HepG2 (cell line): Measurements from ENCODE around the gene TCEAL8. TPM values are rescaled to one million over a fixed set of nuclear protein-coding genes. Genes with fewer than 3 reads are reported as not detected.
A peak's percentile ranks its signal among the peaks of the same experiment; 100 is the strongest.

ENCODE experiments used
- ATAC-seq: fragments of 200-7000 bp; cut with Tn5 transposase; 3 replicates; pipeline ENCODE4 v1.9.1; 2020; ENCODE audit warnings: mild to moderate bottlenecking, moderate library complexity
- BruUV-seq: library from RNA; stranded (reverse); fragments of 400-500 nt; replicated peaks from 2 replicates; lab custom pipeline; 2021; lab: Mats Ljungman, UMichigan
- CTCF ChIA-PET: fragments of 300-600 bp; formaldehyde crosslinking; extraction: SDS; loops from one replicate; lab custom pipeline; 2021; ENCODE audit warnings: low total read pairs, inconsistent platforms, low intra/inter-chr PET ratio; lab: Yijun Ruan, JAX
- POLR2A ChIA-PET: fragments of 350-600 bp; sonication (Branson Sonifier 250); formaldehyde crosslinking; loops from one replicate; lab custom pipeline; 2020; ENCODE audit warnings: antibody characterized with exemption, inconsistent platforms; lab: Yijun Ruan, JAX
- DNase-seq: peaks from one replicate; pipeline ENCODE4 v3.0.0-alpha.2; 2015; ENCODE audit warnings: low spot score
- FAIRE-seq: peaks from 3 replicates; lab custom pipeline; 2011; peaks lifted over from hg19 to GRCh38; lab: Jason Lieb, UNC
- H2AFZ ChIP-seq: one replicate; pipeline ENCODE4 v1.6.1; 2011; ENCODE audit warnings: low read length, inconsistent platforms
- H3K27ac ChIP-seq: fragments of 300-600 bp; 3 replicates; pipeline ENCODE4 v1.8.0; 2011; ENCODE audit warnings: mixed run types, mild to moderate bottlenecking, mixed read lengths, low read length, inconsistent platforms; ENCODE audit not compliant: insufficient read depth; ENCODE audit errors: extremely low read length
- H3K27me3 ChIP-seq, 2 experiments: fragments of 200-600 bp in 1 of 2; 2 replicates in 1 of 2; 3 replicates in 1 of 2; pipeline versions ENCODE4 v1.6.0 to v1.8.0; 2011; ENCODE audit warnings: low read length in 2 of 2, mild to moderate bottlenecking in 2 of 2, moderate library complexity in 2 of 2, inconsistent platforms in 1 of 2; ENCODE audit not compliant: insufficient read depth in 2 of 2, control insufficient read depth in 1 of 2
- H3K36me3 ChIP-seq, 2 experiments: fragments of 200-600 bp in 1 of 2; replicated peaks in 1 of 2; 2 replicates in 1 of 2; 3 replicates in 1 of 2; pipeline versions ENCODE4 v1.5.1 to v1.8.0; 2011; ENCODE audit warnings: low read length in 2 of 2, inconsistent platforms in 1 of 2; ENCODE audit not compliant: insufficient read depth in 2 of 2, control insufficient read depth in 1 of 2
- H3K4me1 ChIP-seq: 2 replicates; pipeline ENCODE4 v1.5.1; 2012; ENCODE audit warnings: low read length, inconsistent platforms; ENCODE audit not compliant: insufficient read depth
- H3K4me2 ChIP-seq: 2 replicates; pipeline ENCODE4 v1.6.0; 2011; ENCODE audit warnings: low read depth, low read length, inconsistent platforms
- H3K4me3 ChIP-seq, 3 experiments: fragments of 200-600 bp in 1 of 3; sonication (generic), shearing (Covaris generic) in 1 of 3; replicated peaks in 1 of 3; 2 replicates each; pipeline ENCODE4 v1.5.1; 2011 to 2016; ENCODE audit warnings: low read length in 3 of 3, inconsistent platforms in 2 of 3, low read depth in 2 of 3, mild to moderate bottlenecking in 2 of 3, control low read depth in 1 of 3, mixed read lengths in 1 of 3; ENCODE audit not compliant: insufficient read depth in 1 of 3
- H3K79me2 ChIP-seq: one replicate; pipeline ENCODE4 v1.6.1; 2011; ENCODE audit warnings: low read length, inconsistent platforms; ENCODE audit not compliant: insufficient read depth
- H3K9ac ChIP-seq: 2 replicates; pipeline ENCODE4 v1.6.0; 2011; ENCODE audit warnings: mild to moderate bottlenecking, low read depth, low read length, inconsistent platforms; ENCODE audit not compliant: insufficient read depth
- H3K9me3 ChIP-seq: 2 replicates; pipeline ENCODE4 v1.5.1; 2012; ENCODE audit warnings: mild to moderate bottlenecking, low read length
- H4K20me1 ChIP-seq: 2 replicates; pipeline ENCODE4 v1.6.0; 2011; ENCODE audit warnings: inconsistent platforms, mild to moderate bottlenecking, low read length, moderate library complexity; ENCODE audit not compliant: insufficient read depth
- AGO1 ChIP-seq: fragments of 200-400 bp; formaldehyde crosslinking; IDR thresholded peaks from 2 replicates; pipeline ENCODE4 v1.6.1; 2017; ENCODE audit warnings: mild to moderate bottlenecking, low read depth, low read length, moderate library complexity; ENCODE audit not compliant: poor library complexity, severe bottlenecking
- ARNT2 ChIP-seq: sonication (generic); formaldehyde crosslinking; IDR thresholded peaks from 2 replicates; pipeline ENCODE4 v1.8.0; 2022; ENCODE audit warnings: mild to moderate bottlenecking, low read depth, missing genetic modification reagents, moderate library complexity
- EZH2 ChIP-seq: conservative IDR thresholded peaks from 2 replicates; pipeline ENCODE4 v1.6.1; 2012; ENCODE audit warnings: mild to moderate bottlenecking, low read depth, low read length, moderate library complexity
- HIC2 ChIP-seq: sonication (generic); formaldehyde crosslinking; IDR thresholded peaks from 2 replicates; pipeline ENCODE4 v1.9.0; 2022; ENCODE audit warnings: low read depth, missing genetic modification reagents
- JARID2 ChIP-seq: sonication (generic); formaldehyde crosslinking; IDR thresholded peaks from 2 replicates; pipeline ENCODE4 v1.8.1; 2023; ENCODE audit warnings: missing genetic modification reagents, inconsistent platforms; ENCODE audit not compliant: insufficient replicate concordance
- MBNL3 ChIP-seq: fragments of 250-450 bp; sonication (Bioruptor Pico); conservative IDR thresholded peaks from 2 replicates; pipeline ENCODE4 v1.8.0; 2022; ENCODE audit warnings: mild to moderate bottlenecking, inconsistent platforms
- MEIS2 ChIP-seq: sonication (generic); formaldehyde crosslinking; IDR thresholded peaks from 2 replicates; pipeline ENCODE4 v1.9.0; 2021; ENCODE audit warnings: mild to moderate bottlenecking, missing genetic modification reagents
- PRPF4 ChIP-seq: fragments of 200-400 bp; formaldehyde crosslinking; IDR thresholded peaks from 2 replicates; pipeline ENCODE4 v1.6.1; 2016; ENCODE audit warnings: low read length, low read depth; ENCODE audit not compliant: poor library complexity, severe bottlenecking
- SMARCC2 ChIP-seq: fragments of 450-650 bp; IDR thresholded peaks from 2 replicates; pipeline ENCODE4 v1.6.1; 2017; ENCODE audit warnings: antibody characterized with exemption, mild to moderate bottlenecking
- SP1 ChIP-seq, 2 experiments: fragments of 450-650 bp in 1 of 2; sonication (generic) in 1 of 2; formaldehyde crosslinking in 1 of 2; IDR thresholded peaks; 2 replicates each; pipeline versions ENCODE4 v1.4.0 to v1.6.1; 2016 to 2020; ENCODE audit warnings: missing genetic modification reagents in 1 of 2
- STAG1 ChIP-seq: sonication (generic); formaldehyde crosslinking; IDR thresholded peaks from 2 replicates; pipeline ENCODE4 v1.4.0; 2020; ENCODE audit warnings: missing genetic modification reagents
- TERF1 ChIP-seq: sonication (generic); formaldehyde crosslinking; IDR thresholded peaks from 2 replicates; pipeline ENCODE4 v1.8.0; 2022; ENCODE audit warnings: mild to moderate bottlenecking, missing genetic modification reagents, moderate library complexity
- THYN1 ChIP-seq: sonication (generic); formaldehyde crosslinking; IDR thresholded peaks from 2 replicates; pipeline ENCODE4 v1.8.1; 2023; ENCODE audit warnings: low read depth, mild to moderate bottlenecking, moderate library complexity, missing genetic modification reagents, borderline replicate concordance
- YY1 ChIP-seq: IDR thresholded peaks from 2 replicates; pipeline ENCODE4 v1.6.1; 2011; ENCODE audit warnings: low read length, low read depth, moderate library complexity, mild to moderate bottlenecking; ENCODE audit not compliant: insufficient read depth, insufficient replicate concordance
- ZBTB37 ChIP-seq: sonication (generic); formaldehyde crosslinking; IDR thresholded peaks from 2 replicates; pipeline ENCODE4 v1.4.0; 2020; ENCODE audit warnings: mild to moderate bottlenecking, missing genetic modification reagents
- ZNF564 ChIP-seq: sonication (generic); formaldehyde crosslinking; IDR thresholded peaks from 2 replicates; pipeline ENCODE4 v1.8.1; 2023; ENCODE audit warnings: mild to moderate bottlenecking, missing genetic modification reagents
- ZNF576 ChIP-seq: sonication (generic); formaldehyde crosslinking; IDR thresholded peaks from 2 replicates; pipeline ENCODE4 v1.4.0; 2020; ENCODE audit warnings: mild to moderate bottlenecking, missing genetic modification reagents
- ZNF7 ChIP-seq: IDR thresholded peaks from 2 replicates; pipeline ENCODE4 v1.6.1; 2016; ENCODE audit warnings: missing biosample characterization, missing genetic modification reagents
- ZNF709 ChIP-seq: sonication (generic); formaldehyde crosslinking; IDR thresholded peaks from 2 replicates; pipeline ENCODE4 v1.5.0; 2020; ENCODE audit warnings: mild to moderate bottlenecking, missing genetic modification reagents
- ZNF720 ChIP-seq: sonication (generic); formaldehyde crosslinking; IDR thresholded peaks from 2 replicates; pipeline ENCODE4 v1.4.0; 2020; ENCODE audit warnings: missing genetic modification reagents
- WGBS: methylation state at CpG from one replicate; pipeline ENCODE4 v1.1.6; 2017; ENCODE audit warnings: low lambda C conversion rate; 5-methylcytosine and 5-hydroxymethylcytosine counted together
- in situ Hi-C: cut with HindIII; loops from 2 replicates; pipeline ENCODE4 v1.10.0; 2017; ENCODE audit warnings: low pct_unique_long_range_greater_than_20kb; ENCODE audit not compliant: extremely low pct_ligation_motif_present
- intact Hi-C: fragments of 100-400 bp; cut with micrococcal nuclease; formaldehyde crosslinking; loops from one replicate; pipeline ENCODE4 v1.10.0; 2022; ENCODE audit not compliant: unreplicated experiment
- polyA plus RNA-seq, 8 experiments: library from polyadenylated mRNA; depleted of rRNA in 3 of 8; stranded (reverse) in 7 of 8; unstranded in 1 of 8; fragments of >200 nt; fragmentation: Illumina TruSeq in 4 of 8; extraction: Trizol in 4 of 8; gene quantifications; 2 replicates each; pipeline versions ENCODE4 v1.2.1 to v1.2.3, GENCODE V29; 2011 to 2016; ENCODE audit warnings: low read depth in 4 of 8, missing spikeins in 1 of 8, mixed read lengths in 1 of 8; ENCODE audit not compliant: insufficient read depth in 1 of 8
- total RNA-seq, 5 experiments: library from RNA; depleted of rRNA; stranded (reverse); fragments of >200 nt; fragmentation: Illumina TruSeq; extraction: Trizol; gene quantifications; 2 replicates each; pipeline ENCODE4 v1.2.3, GENCODE V29; 2016; ENCODE audit warnings: low read depth in 1 of 5

Gene TCEAL8
- total and polyA plus RNA-seq, 2 of the 13 experiments (the other 11 are each of a cell fraction or from before 2014, with no cell fraction given), result 20.0 to 40.8 TPM

GRCh38 chrX:103211012-103211715 is 43.8 kb downstream of the TCEAL8 start:
- peak; percentile 72 for FAIRE-seq
- H3K79me2 ChIP-seq, result no peaks in the 10 kb centered on the region
- intact Hi-C loops (loop anchor here (1.0 kb wide), 1 partner anchor 253 kb away; no protein-coding TSS in a partner anchor), in situ Hi-C loops (loop anchor here (25.0 kb wide), 1 partner anchor 251 kb away; no protein-coding TSS in a partner anchor)
- peak; percentile 25 for DNase-seq
- WGBS, result 27% methylated on average over 3 of the region's 7 CpGs
- no peak overlapping the region for H3K4me3 ChIP-seq
- H2AFZ ChIP-seq, result no peak overlapping the region
- no peak overlapping the region for H3K4me2 ChIP-seq
- ChIA-PET CTCF (interaction anchor here (1.3 kb wide), 2 partner anchors 253 to 254 kb away, joined by 3 to 6 read pairs; no protein-coding TSS in a partner anchor), POLR2A (no interaction called here)
- no peaks in the 10 kb centered on the region for H4K20me1 ChIP-seq
- H3K27ac ChIP-seq, result no peak overlapping the region
- ATAC-seq, result peak; percentile 64
- no peak overlapping the region for H3K9ac ChIP-seq
- no TSS peak for BruUV-seq
- H3K9me3 ChIP-seq, result no peaks in the 10 kb centered on the region
- no peaks in the 10 kb centered on the region for H3K36me3 ChIP-seq
- no peaks in the 10 kb centered on the region for H3K4me1 ChIP-seq
- H3K27me3 ChIP-seq, result no peaks in the 10 kb centered on the region
- TF ChIP-seq ZNF7 (no peak), PRPF4 (no peak), JARID2 (CRISPR knock-in tag) (no peak), MEIS2 (CRISPR knock-in tag) (no peak), ZNF720 (CRISPR knock-in tag) (no peak), ZNF709 (CRISPR knock-in tag) (no peak), MBNL3 (CRISPR knock-in tag) (no peak), ARNT2 (CRISPR knock-in tag) (no peak), HIC2 (CRISPR knock-in tag) (no peak), ZNF576 (CRISPR knock-in tag) (peak; percentile 98), TERF1 (CRISPR knock-in tag) (no peak), ZBTB37 (CRISPR knock-in tag) (no peak), ZNF564 (CRISPR knock-in tag) (no peak), SP1 (IDR thresholded peaks at IDR 0.05) (no peak), SP1 (CRISPR knock-in tag; IDR thresholded peaks at IDR 0.05) (no peak), AGO1 (no peak), THYN1 (CRISPR knock-in tag) (no peak), YY1 (no peak), EZH2 (no peak), SMARCC2 (no peak), STAG1 (peak; percentile 32)
